ENCODE results near the gene BAIAP2. TPM values are rescaled to one million over a fixed set of nuclear protein-coding genes. Genes with fewer than 3 reads are reported as not detected.

BAIAP2 gene
- total RNA-seq, 1 donor from 2014 or later: 113 TPM

- Histone ChIP-seq H3K4me1 (peaks cover 67% of the 10 kb centered on the region), H3K36me3 (peaks cover 0 to 4% of the 10 kb centered on the region in 2 donors)
These were observed 1.4 kb downstream of the BAIAP2 start for GRCh38 chr17:81036197-81036941.

GRCh38 chr17:81037026-81037797 lies 2.3 kb downstream of the BAIAP2 start:
- H3K27ac ChIP-seq: peak overlapping the region; percentile 60
- H3K27me3 ChIP-seq: no peaks in the 10 kb centered on the region
- no peaks in the 10 kb centered on the region for H3K36me3 ChIP-seq
- H3K4me3 ChIP-seq: peak overlapping the region; percentile 67 to 92
- no peak for DNase-seq (ENCODE audit: extremely low spot score in 2 of 2)
- H3K4me1 ChIP-seq: peaks cover 75% of the 10 kb centered on the region
- intact Hi-C loops (cut with DNase I): no loop called here
- H3K9me3 ChIP-seq: no peaks in the 10 kb centered on the region
- no peak for TF ChIP-seq POLR2A (IDR thresholded peaks at IDR 0.05)
- peak; percentile 41 to 53 for TF ChIP-seq POLR2AphosphoS5 (IDR thresholded peaks at IDR 0.05; ENCODE audit: insufficient read depth in 1 of 2, low read depth in 1 of 2)

More at GRCh38 chr17:81036197-81036941, 1.4 kb downstream of the BAIAP2 start:
- Histone ChIP-seq H3K4me3 (peak overlapping the region; percentile 67 to 92), H3K27ac (peak overlapping the region; percentile 60), H3K27me3 (no peaks in the 10 kb centered on the region), H3K9me3 (no peaks in the 10 kb centered on the region)
- TF ChIP-seq CTCF (IDR thresholded peaks at IDR 0.05) (no peak), POLR2A (IDR thresholded peaks at IDR 0.05) (no peak), POLR2AphosphoS5 (IDR thresholded peaks at IDR 0.05; ENCODE audit: insufficient read depth in 1 of 2, low read depth in 1 of 2) (peak in 1 of 2 donors; percentile 50)
- intact Hi-C loops (cut with DNase I): no loop called here
- DNase-seq (ENCODE audit: extremely low spot score in 2 of 2): no peak

- Histone ChIP-seq H3K27ac (peak overlapping the region; percentile 60), H3K4me3 (peak overlapping the region; percentile 67 to 92), H3K27me3 (no peaks in the 10 kb centered on the region), H3K9me3 (no peaks in the 10 kb centered on the region), H3K36me3 (no peaks in the 10 kb centered on the region), H3K4me1 (peaks cover 80% of the 10 kb centered on the region)
- DNase-seq (ENCODE audit: extremely low spot score in 2 of 2): no peak
- TF ChIP-seq POLR2A (IDR thresholded peaks at IDR 0.05) (no peak), CTCF (IDR thresholded peaks at IDR 0.05) (no peak), POLR2AphosphoS5 (IDR thresholded peaks at IDR 0.05; ENCODE audit: insufficient read depth in 1 of 2, low read depth in 1 of 2) (no peak)
- intact Hi-C loops (cut with DNase I): no loop called here
These were observed 3.1 kb downstream of the BAIAP2 start for GRCh38 chr17:81037798-81038733.

- no peak overlapping the region for H3K4me3 ChIP-seq
- H3K4me1 ChIP-seq: peaks cover 80% of the 10 kb centered on the region
These were observed 4.1 kb downstream of the BAIAP2 start for GRCh38 chr17:81039096-81039495.

More at GRCh38 chr17:81039096-81039495, 4.1 kb downstream of the BAIAP2 start:
- no peaks in the 10 kb centered on the region for H3K27me3 ChIP-seq
- TF ChIP-seq CTCF (IDR thresholded peaks at IDR 0.05) (no peak), POLR2AphosphoS5 (IDR thresholded peaks at IDR 0.05; ENCODE audit: insufficient read depth in 1 of 2, low read depth in 1 of 2) (no peak), POLR2A (IDR thresholded peaks at IDR 0.05) (no peak)
- H3K9me3 ChIP-seq: no peaks in the 10 kb centered on the region
- intact Hi-C loops (cut with DNase I): no loop called here
- no peaks in the 10 kb centered on the region for H3K36me3 ChIP-seq
- DNase-seq (ENCODE audit: extremely low spot score in 2 of 2): no peak
- no peak overlapping the region for H3K27ac ChIP-seq
